Mesenchymal stem cell (in vitro differentiated cells and primary cell): ENCODE data around the gene KIF25.

Source experiments
- DNase-seq: peaks from one replicate; pipeline ENCODE4 v3.0.0-alpha.2; 2013
- H2AFZ ChIP-seq: one replicate; pipeline ENCODE4 v1.6.1; 2013; ENCODE audit warnings: low read depth, mild to moderate bottlenecking, control low read depth, inconsistent platforms, low read length, moderate library complexity
- H2AK5ac ChIP-seq: 2 replicates; pipeline ENCODE4 v1.6.1; 2013; ENCODE audit warnings: low read length, moderate library complexity, mild to moderate bottlenecking, inconsistent platforms; ENCODE audit not compliant: severe bottlenecking
- H2BK120ac ChIP-seq: one replicate; pipeline ENCODE4 v1.6.1; 2013; ENCODE audit warnings: low read depth, mild to moderate bottlenecking, inconsistent platforms, low read length, moderate library complexity
- H2BK12ac ChIP-seq, 2 experiments: one replicate each; pipeline ENCODE4 v1.6.1; 2013; ENCODE audit warnings: inconsistent platforms in 2 of 2, low read length in 2 of 2, mild to moderate bottlenecking in 2 of 2, moderate library complexity in 2 of 2, control low read depth in 1 of 2
- H2BK15ac ChIP-seq: one replicate; pipeline ENCODE4 v1.6.1; 2013; ENCODE audit warnings: mild to moderate bottlenecking, low read depth, inconsistent platforms; ENCODE audit not compliant: poor library complexity, severe bottlenecking
- H2BK5ac ChIP-seq: 2 replicates; pipeline ENCODE4 v1.6.1; 2013; ENCODE audit warnings: low read depth, mild to moderate bottlenecking, low read length, control low read depth, inconsistent platforms; ENCODE audit not compliant: poor library complexity, severe bottlenecking
- H3K14ac ChIP-seq, 2 experiments: one replicate each; pipeline ENCODE4 v1.6.1; 2013; ENCODE audit warnings: inconsistent platforms in 2 of 2, low read length in 2 of 2, control low read depth in 1 of 2, mild to moderate bottlenecking in 1 of 2, moderate library complexity in 1 of 2
- H3K18ac ChIP-seq, 2 experiments: one replicate each; pipeline ENCODE4 v1.6.1; 2013; ENCODE audit warnings: inconsistent platforms in 2 of 2, low read length in 2 of 2, control low read depth in 1 of 2, low read depth in 1 of 2, mild to moderate bottlenecking in 1 of 2
- H3K23ac ChIP-seq, 2 experiments: one replicate each; pipeline ENCODE4 v1.6.1; 2013; ENCODE audit warnings: inconsistent platforms in 2 of 2, low read length in 2 of 2, mild to moderate bottlenecking in 2 of 2, moderate library complexity in 2 of 2, control low read depth in 1 of 2
- H3K27ac ChIP-seq: 2 replicates; pipeline ENCODE4 v1.5.1; 2013; ENCODE audit warnings: mild to moderate bottlenecking, moderate library complexity, low read length, control low read depth, inconsistent platforms; ENCODE audit not compliant: poor library complexity, severe bottlenecking
- H3K27me3 ChIP-seq, 2 experiments: 2 replicates each; pipeline versions ENCODE4 v1.6.1 to v1.7.0; 2013; ENCODE audit warnings: low read length in 2 of 2, mild to moderate bottlenecking in 2 of 2, moderate library complexity in 2 of 2, control low read depth in 1 of 2, inconsistent platforms in 1 of 2; ENCODE audit not compliant: control insufficient read depth in 1 of 2, insufficient read depth in 1 of 2
- H3K36me3 ChIP-seq, 2 experiments: 2 replicates each; pipeline versions ENCODE4 v1.6.1 to v1.7.0; 2013; ENCODE audit warnings: low read length in 2 of 2, control low read depth in 1 of 2, inconsistent platforms in 1 of 2, low read depth in 1 of 2, mild to moderate bottlenecking in 1 of 2; ENCODE audit not compliant: insufficient read depth in 2 of 2, control insufficient read depth in 1 of 2
- H3K4ac ChIP-seq, 2 experiments: one replicate each; pipeline ENCODE4 v1.6.1; 2013; ENCODE audit warnings: inconsistent platforms in 2 of 2, low read length in 2 of 2, mild to moderate bottlenecking in 2 of 2, moderate library complexity in 2 of 2, control low read depth in 1 of 2, low read depth in 1 of 2
- H3K4me1 ChIP-seq: 2 replicates; pipeline ENCODE4 v1.6.1; 2013; ENCODE audit warnings: low read depth, low read length, control low read depth; ENCODE audit not compliant: control insufficient read depth, insufficient read depth
- H3K4me2 ChIP-seq: 2 replicates; pipeline ENCODE4 v1.6.1; 2013; ENCODE audit warnings: low read length, mild to moderate bottlenecking, inconsistent platforms; ENCODE audit not compliant: poor library complexity, severe bottlenecking
- H3K4me3 ChIP-seq, 2 experiments: 2 replicates each; pipeline versions ENCODE4 v1.5.1 to v1.7.0; 2013; ENCODE audit warnings: low read length in 2 of 2, mild to moderate bottlenecking in 2 of 2, control low read depth in 1 of 2, low read depth in 1 of 2; ENCODE audit not compliant: insufficient read depth in 1 of 2
- H3K79me1 ChIP-seq: replicated peaks from 2 replicates; pipeline ENCODE4 v1.6.1; 2013; ENCODE audit warnings: mild to moderate bottlenecking, control low read depth, low read length, inconsistent platforms; ENCODE audit not compliant: poor library complexity, severe bottlenecking
- H3K9ac ChIP-seq: 2 replicates; pipeline ENCODE4 v1.7.0; 2013; ENCODE audit warnings: mild to moderate bottlenecking, low read length, moderate library complexity
- H3K9me3 ChIP-seq: 2 replicates; pipeline ENCODE4 v1.7.0; 2013; ENCODE audit warnings: mild to moderate bottlenecking, low read length; ENCODE audit not compliant: control insufficient read depth
- H4K8ac ChIP-seq: one replicate; pipeline ENCODE4 v1.6.1; 2013; ENCODE audit warnings: inconsistent platforms, mild to moderate bottlenecking, low read length, moderate library complexity
- H4K91ac ChIP-seq: one replicate; pipeline ENCODE4 v1.6.1; 2013; ENCODE audit warnings: mild to moderate bottlenecking, low read length, inconsistent platforms
- WGBS: methylation state at CpG from one replicate; pipeline ENCODE4 v1.1.7; 2013; ENCODE audit warnings: mixed read lengths; 5-methylcytosine and 5-hydroxymethylcytosine counted together

The KIF25 gene

GRCh38 chr6:167995731-167996151 lies 1.7 kb upstream of the KIF25 start:
- no peaks in the 10 kb centered on the region for H3K9me3 ChIP-seq
- H4K8ac ChIP-seq: no peak overlapping the region
- H3K9ac ChIP-seq: no peak overlapping the region
- no peak overlapping the region for H3K27ac ChIP-seq
- peak overlapping the region; percentile 44 for H2BK15ac ChIP-seq
- H3K4me2 ChIP-seq: no peak overlapping the region
- DNase-seq: no peak
- H3K23ac ChIP-seq: no peak overlapping the region
- H2AK5ac ChIP-seq: no peak overlapping the region
- H2BK120ac ChIP-seq: no peak overlapping the region
- no peaks in the 10 kb centered on the region for H3K79me1 ChIP-seq
- H2BK5ac ChIP-seq: no peak overlapping the region
- H3K36me3 ChIP-seq: no peaks in the 10 kb centered on the region
- 96% methylated on average over 22 of the region's 22 CpGs for WGBS
- no peak overlapping the region for H3K18ac ChIP-seq
- no peak overlapping the region for H3K4me3 ChIP-seq
- H3K14ac ChIP-seq: no peak overlapping the region
- no peaks in the 10 kb centered on the region for H3K4me1 ChIP-seq
- H2BK12ac ChIP-seq: no peak overlapping the region
- peak overlapping the region; percentile 71 for H4K91ac ChIP-seq
- H2AFZ ChIP-seq: no peak overlapping the region
- no peak overlapping the region for H3K4ac ChIP-seq
- peaks cover 0 to 17% of the 10 kb centered on the region in 2 experiments for H3K27me3 ChIP-seq

DNA sequence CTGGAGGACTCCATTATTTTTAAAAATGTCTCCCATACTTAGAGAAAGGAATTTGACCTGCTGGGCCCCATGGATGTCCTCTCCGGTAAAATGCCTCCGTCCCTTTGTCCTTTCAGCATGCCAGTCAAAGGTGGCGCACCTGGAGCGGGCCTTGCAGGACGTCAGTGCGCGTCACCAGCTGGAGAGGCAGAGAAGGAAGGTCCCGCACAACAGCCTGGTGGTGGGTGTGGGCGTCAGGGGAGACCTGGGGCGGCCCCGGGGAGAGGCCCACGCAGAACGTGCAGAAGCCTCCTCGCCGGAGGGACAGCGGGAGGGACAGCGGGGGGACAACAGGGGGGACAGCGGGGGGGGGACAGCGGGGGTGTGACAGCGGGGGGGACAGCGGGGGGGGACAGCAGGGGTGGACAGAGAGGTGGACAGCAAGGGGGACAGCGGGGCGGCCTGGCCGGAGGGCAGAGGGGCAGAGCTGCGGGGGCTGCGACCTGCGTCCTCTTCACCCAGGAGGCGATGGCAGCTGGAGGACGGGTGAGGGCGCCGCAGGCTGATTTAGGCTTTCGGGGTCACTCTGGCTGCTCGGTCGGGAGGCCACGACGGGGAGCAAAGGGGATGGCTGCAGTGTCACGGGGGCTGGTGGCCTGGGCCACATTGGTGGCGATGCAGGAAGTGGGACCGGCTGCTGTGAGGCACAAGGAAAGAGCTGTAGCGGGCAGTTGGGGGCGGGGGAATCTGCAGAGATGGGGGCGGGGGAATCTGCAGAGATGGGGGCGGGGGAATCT lies 859 bp upstream of the KIF25 start:
- Histone ChIP-seq H2BK120ac (peak overlapping the region; percentile 8), H3K23ac (no peak overlapping the region), H3K4me2 (no peak overlapping the region), H3K9me3 (no peaks in the 10 kb centered on the region), H2BK5ac (no peak overlapping the region), H3K14ac (no peak overlapping the region), H3K36me3 (no peaks in the 10 kb centered on the region), H3K4me1 (no peaks in the 10 kb centered on the region), H3K27me3 (peaks cover 0 to 23% of the 10 kb centered on the region in 2 experiments), H3K79me1 (no peaks in the 10 kb centered on the region), H2BK15ac (no peak overlapping the region), H3K27ac (no peak overlapping the region), H4K91ac (peak overlapping the region; percentile 83), H3K4ac (no peak overlapping the region), H3K9ac (no peak overlapping the region), H2AK5ac (no peak overlapping the region), H3K18ac (peak overlapping the region; percentile 89 to 94), H4K8ac (peak overlapping the region; percentile 95), H3K4me3 (no peak overlapping the region), H2AFZ (peak overlapping the region; percentile 72), H2BK12ac (peak overlapping the region in 1 of 2 experiments; percentile 60)
- DNase-seq: no peak
- 57% methylated on average over 31 of the region's 43 CpGs for WGBS

GRCh38 chr6:167998215-167998614 lies 744 bp downstream of the KIF25 start:
- Histone ChIP-seq H3K4ac (no peak overlapping the region), H3K9me3 (no peaks in the 10 kb centered on the region), H3K4me1 (no peaks in the 10 kb centered on the region), H3K9ac (no peak overlapping the region), H2BK5ac (no peak overlapping the region), H2BK12ac (no peak overlapping the region), H3K4me3 (no peak overlapping the region), H3K18ac (no peak overlapping the region), H4K91ac (no peak overlapping the region), H3K4me2 (no peak overlapping the region), H3K27me3 (peaks cover 0 to 33% of the 10 kb centered on the region in 2 experiments), H2AK5ac (no peak overlapping the region), H2BK15ac (no peak overlapping the region), H3K79me1 (no peaks in the 10 kb centered on the region), H3K27ac (no peak overlapping the region), H3K23ac (no peak overlapping the region), H2BK120ac (no peak overlapping the region), H3K36me3 (no peaks in the 10 kb centered on the region), H2AFZ (no peak overlapping the region), H3K14ac (no peak overlapping the region), H4K8ac (no peak overlapping the region)
- DNase-seq: peak; percentile 48
- WGBS: 54% methylated on average over 5 of the region's 5 CpGs

GRCh38 chr6:168000198-168001028 lies 2.9 kb downstream of the KIF25 start:
- Histone ChIP-seq H3K9me3 (no peaks in the 10 kb centered on the region), H2BK120ac (no peak overlapping the region), H3K4me1 (no peaks in the 10 kb centered on the region), H3K4ac (no peak overlapping the region), H3K18ac (peak overlapping the region in 1 of 2 experiments; percentile 67), H4K8ac (no peak overlapping the region), H3K23ac (no peak overlapping the region), H2BK5ac (no peak overlapping the region), H3K27ac (no peak overlapping the region), H3K4me3 (no peak overlapping the region), H3K79me1 (no peaks in the 10 kb centered on the region), H3K4me2 (no peak overlapping the region), H3K9ac (no peak overlapping the region), H3K27me3 (peaks cover 0 to 49% of the 10 kb centered on the region in 2 experiments), H2AFZ (no peak overlapping the region), H2AK5ac (no peak overlapping the region), H2BK15ac (peak overlapping the region; percentile 19), H2BK12ac (peak overlapping the region in 1 of 2 experiments; percentile 75), H4K91ac (no peak overlapping the region), H3K14ac (no peak overlapping the region), H3K36me3 (no peaks in the 10 kb centered on the region)
- 86% methylated on average over 13 of the region's 13 CpGs for WGBS
- DNase-seq: no peak
